HT-29 (cell line): Measurements from ENCODE around the gene ZEB1. TPM values are rescaled to one million over a fixed set of nuclear protein-coding genes. Genes with fewer than 3 reads are reported as not detected.

Experiments
- DNase-seq: peaks from one replicate; pipeline ENCODE4 v3.0.0-alpha.2; 2015; ENCODE audit warnings: low spot score
- total RNA-seq: library from RNA; depleted of rRNA; stranded (reverse); fragments of >200 nt; shearing (Covaris generic); gene quantifications from 2 replicates; pipeline ENCODE4 v1.2.3, GENCODE V29; 2014; rRNA removed

The ZEB1 gene
- total RNA-seq, result 0.37 and 1.2 TPM in 2 replicates

DNA sequence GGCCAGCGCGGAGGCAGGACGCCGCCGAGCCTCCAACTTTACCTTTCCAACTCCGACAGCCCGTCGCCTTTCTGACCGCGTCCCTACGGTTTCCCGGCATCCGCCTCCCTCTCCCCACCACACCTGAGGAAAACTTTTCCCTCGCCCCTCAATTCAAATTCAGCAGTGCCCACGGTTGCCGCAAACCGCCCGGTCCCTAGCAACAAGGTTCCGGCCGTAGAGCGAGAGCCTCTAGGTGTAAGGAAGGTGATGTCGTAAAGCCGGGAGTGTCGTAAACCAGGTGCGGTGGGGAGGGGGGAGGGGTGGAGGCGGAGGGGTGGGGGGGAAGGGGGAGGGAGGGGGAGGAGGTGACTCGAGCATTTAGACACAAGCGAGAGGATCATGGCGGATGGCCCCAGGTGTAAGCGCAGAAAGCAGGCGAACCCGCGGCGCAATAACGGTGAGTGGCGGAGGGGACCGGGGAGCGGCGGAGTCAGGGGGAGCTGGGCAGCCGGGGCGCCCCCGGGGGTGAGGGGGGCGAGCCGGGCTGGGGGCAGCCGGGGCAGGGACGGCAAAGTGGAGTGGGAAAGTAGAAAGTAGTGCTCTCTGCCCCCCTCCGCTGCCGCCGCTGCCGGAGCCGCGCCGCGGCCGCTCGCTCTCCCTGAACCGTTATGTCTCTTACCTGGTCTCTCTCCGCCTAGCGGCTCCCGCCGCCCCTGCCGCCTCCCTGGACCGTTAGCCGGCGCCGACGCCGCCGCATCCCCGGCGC lies at the start of gene ZEB1:
ZEB1 (plus strand) TSS at position 363 of the 748 bp plus-strand sequence; CDS start at position 382, 19 bp downstream.
- peak; percentile 84 for DNase-seq

DNA sequence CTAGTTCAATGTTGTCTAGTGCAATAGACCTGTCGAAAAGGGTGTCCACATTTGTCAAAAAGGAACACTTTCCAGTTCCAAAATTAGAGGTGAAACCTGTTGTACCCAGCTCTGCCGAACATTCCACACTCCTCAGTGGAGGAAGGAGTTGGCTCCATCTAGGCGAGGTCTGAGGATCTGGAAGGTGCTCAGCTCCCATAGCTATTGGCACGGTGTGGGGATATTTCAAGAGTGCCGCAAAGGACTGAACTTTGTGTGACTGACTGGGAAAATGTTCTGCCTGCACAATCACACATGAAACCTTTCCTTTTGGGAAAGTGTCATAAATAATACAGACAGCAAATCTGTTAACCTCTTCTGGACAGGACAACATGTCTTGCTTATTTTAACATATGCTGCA lies 48.1 kb upstream of the ZEB1 start:
- DNase-seq, result no peak

DNA sequence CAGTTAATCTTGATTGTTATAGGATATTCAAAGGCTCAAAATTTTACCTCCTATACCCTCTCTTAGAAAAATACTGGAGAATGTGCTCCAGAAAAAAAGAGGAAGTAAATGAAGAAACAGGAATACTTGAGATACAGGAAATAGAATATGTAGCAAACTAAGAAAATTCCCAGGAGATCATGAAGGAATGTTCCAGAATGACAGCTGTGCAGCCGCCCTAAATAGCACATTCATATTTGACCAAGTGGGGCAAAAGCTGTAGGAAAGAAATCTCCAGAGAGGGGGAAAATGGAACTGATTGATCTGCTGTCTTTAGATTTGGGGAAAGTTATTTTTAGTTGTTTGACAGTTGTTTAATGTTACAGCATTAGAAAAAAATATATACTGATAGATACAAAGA lies 46.2 kb upstream of the ZEB1 start:
- DNase-seq, result no peak

DNA sequence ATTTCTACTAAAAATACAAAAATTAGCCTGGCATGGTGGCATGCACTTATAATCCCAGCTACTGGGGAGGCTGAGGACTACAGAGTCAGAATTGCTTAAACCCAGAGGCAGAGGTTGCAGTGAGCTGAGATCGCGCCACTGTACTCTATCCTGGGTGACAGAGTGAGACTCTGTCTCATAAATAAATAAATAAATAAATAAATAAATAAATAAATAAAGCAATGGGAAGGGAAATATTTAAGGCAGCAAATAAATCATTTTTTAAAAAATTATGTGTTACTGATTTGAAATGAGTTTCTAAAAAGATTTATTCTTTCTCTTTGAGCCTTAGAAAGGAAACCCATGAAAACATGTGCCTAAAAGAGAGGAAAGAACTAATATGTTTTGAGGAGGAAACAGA lies 45.2 kb upstream of the ZEB1 start:
- no peak for DNase-seq

GRCh38 chr10:31274310-31274709 lies 44.7 kb upstream of the ZEB1 start:
- no peak for DNase-seq

- DNase-seq, result no peak
Measured at GRCh38 chr10:31278279-31278941, 40.6 kb upstream of the ZEB1 start.

- no peak for DNase-seq
Measured at GRCh38 chr10:31280972-31281371, 38.0 kb upstream of the ZEB1 start.

DNA sequence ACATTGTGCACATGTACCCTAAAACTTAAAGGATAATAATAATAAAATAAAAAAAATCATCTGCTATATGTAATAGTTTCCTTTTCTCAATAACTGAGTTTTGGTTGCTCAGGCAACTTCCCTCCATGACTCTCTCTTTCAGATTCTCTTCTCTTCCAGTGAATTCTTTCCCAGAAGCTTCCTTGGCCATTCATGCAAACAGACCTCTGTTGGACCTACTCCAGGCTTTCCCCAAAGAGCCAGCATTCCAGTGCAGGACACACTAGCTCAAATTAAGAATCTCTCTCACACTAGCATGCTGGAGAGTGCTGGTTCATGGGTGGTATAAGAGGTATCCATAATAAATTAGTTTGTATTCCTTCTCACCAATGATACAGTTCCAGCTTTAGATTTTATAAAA lies 31.0 kb upstream of the ZEB1 start:
- no peak for DNase-seq

GRCh38 chr10:31288962-31289361 lies 30.1 kb upstream of the ZEB1 start:
- no peak for DNase-seq

DNA sequence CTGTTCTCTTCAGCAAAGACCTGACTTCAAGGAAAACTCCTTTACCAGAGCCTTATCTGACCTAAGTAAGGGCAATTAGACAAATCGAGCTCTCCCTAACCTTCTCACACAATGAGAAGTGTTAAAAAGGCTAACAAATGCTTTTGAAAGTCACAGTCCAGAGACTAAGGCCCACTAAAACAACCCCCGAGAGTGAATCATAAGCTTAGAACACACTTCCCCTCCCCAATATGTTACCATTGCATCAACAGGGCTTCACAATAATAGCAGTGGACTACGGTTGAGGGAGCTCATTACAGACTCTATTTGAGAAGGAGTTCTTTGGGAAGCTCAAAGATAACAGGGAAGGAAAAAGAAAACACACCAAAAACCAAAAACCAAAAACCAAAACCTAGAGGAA lies 28.6 kb upstream of the ZEB1 start:
- DNase-seq, result no peak

GRCh38 chr10:31291123-31291522 lies 27.9 kb upstream of the ZEB1 start:
- no peak for DNase-seq

- no peak for DNase-seq
Measured at GRCh38 chr10:31294558-31294957, 24.5 kb upstream of the ZEB1 start.

DNA sequence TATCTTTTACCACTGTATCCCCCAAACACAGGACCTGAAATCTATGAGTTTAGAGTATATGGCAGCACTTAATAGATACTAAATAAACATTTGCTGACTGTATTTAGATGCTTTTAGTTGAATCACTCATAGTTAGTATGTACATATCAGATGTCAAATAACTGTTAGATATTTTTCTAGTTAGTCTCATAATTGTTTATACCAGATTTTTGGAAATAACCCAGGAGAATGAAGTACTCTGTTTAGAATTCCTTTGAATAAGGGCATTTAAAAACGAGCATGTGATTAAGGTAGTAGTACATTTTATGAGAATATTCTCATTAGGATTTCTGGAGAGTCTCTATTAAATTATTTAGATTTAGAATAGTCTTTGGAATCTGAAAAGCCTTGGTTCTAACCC lies 22.3 kb upstream of the ZEB1 start:
- no peak for DNase-seq

GRCh38 chr10:31299119-31299518 lies 19.9 kb upstream of the ZEB1 start:
- no peak for DNase-seq

- DNase-seq, result no peak
Measured at GRCh38 chr10:31303212-31303611, 15.8 kb upstream of the ZEB1 start.

DNA sequence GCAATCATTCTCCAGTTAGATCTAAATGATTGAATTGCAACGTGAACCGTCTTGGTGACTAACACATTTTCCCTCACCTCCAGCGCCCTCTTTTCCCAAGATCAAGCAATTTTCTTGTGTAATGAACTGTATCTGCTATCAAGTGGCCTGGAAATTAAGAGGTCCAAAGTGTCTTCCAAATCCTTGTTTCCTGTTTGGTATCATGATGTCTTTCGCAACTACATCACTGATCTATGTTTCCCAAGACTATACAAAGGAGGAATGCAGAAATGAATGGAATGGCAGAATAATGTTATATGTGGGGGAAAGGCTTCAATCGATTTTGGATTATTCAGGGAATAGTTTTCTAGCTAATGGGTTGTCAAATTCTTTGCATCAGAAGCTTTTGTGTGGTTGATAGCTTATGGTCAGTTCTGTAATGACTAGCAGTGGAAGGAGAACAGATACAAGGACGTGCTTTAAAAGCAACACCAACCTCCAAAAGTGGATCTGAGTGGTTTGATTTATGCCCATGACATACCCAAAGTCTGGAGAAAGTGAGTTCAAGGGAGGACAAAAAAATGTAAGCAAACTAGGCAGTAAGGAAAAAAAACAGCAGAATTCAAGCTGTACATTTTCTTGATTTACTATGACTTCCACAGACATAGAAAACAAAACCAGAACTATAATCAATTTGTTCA lies 14.6 kb upstream of the ZEB1 start:
- no peak for DNase-seq

DNA sequence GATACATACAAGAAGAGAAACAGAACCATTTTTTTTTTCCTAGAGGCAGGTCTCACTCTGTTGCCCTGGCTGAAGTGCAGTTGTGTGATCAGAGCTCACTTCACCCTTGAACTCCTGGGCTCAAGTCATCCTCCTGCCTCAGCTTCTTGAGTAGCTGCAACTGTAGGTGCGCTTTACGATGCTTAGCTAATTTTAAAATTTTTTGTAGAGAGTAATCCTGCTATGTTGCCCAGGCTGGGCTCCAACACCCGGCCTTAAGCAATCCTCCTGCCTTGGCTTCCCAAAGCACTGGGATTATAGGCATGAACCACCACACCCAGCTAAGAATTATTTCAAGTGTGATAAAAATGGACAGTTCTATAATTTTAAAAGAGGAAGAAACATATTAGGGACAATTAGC lies 5.6 kb upstream of the ZEB1 start:
- no peak for DNase-seq

GRCh38 chr10:31314256-31315150 lies 4.5 kb upstream of the ZEB1 start:
- DNase-seq, result no peak

DNA sequence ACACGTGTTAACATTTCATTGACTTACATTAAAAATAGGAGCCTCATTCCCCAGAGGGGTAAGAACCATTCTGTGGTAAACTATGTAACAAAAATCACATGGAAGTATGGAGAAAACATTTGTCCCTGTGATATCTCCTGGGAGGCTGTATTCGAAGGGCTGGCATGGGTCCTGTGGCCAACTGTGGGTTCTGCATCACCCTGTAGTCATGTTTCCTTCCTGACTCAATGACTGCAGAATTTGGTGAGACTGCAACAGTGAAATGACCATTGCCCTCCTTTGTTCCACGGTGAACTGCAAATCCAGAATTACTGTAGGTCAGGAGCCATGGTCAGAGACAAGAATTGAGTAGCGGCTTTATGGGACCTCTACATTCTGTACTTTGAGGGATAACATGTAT lies 3.6 kb upstream of the ZEB1 start:
- DNase-seq, result no peak

DNA sequence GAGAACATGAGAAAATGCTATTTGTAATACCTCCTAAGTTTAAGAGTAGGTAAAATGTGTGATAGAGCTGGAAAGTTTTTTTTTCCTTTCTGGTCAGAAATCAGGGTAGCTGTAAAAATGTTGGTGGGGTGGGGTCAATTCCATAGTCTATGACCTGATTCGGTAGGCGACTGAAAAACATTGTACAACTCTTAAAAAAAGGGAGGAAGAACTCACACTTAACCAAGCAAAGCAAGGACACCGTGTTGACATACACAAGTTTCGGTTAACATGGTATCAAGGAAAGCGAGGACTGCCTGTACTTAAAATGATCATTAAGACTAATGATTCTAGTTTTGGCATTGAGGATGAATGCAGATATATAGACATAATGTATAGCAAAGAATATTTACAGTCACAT lies 1.8 kb upstream of the ZEB1 start:
- DNase-seq, result no peak

DNA sequence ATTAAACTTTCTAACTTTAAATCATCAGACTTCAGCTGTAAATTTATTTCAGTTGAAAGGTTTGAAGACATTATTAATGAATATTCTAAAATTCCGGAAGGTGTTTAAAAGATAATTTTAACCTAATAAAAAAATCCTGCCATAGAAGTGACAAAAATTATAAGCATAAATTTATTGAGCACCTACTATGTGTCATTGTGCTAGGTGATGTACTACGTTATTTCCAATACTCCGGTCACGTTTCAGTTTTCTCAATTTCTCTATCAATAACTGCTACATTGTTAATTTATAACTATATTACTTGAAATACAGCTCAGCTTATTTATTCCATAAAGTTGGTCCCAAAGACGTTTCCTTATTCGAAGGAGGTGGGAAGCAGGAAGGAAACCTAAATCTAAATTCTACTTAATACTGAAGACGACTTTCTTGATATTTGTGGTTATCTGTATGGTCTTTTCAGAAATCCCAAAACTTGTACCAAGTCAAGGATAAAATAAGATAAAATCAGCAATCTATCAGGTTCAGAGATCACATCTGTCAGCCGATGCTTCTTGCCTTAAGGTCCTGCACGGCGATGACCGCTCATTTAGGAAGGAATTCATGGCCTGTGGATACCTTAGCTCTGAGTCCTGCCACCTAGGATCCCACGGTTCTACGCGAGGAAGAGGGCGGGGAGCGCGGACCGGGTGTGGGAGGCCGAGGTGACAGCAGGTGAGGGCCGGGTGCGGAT lies 1.2 kb upstream of the ZEB1 start:
- DNase-seq, result no peak
